Head of caudate nucleus (tissue), 42 donors: ENCODE data around the gene RABGEF1.
"Not testable (repeated sequence)": the region's sequence is repeated elsewhere in the genome, so short reads cannot be mapped to it uniquely, and the experiment has no call there.

ENCODE experiments used
- DNase-seq, 42 donors: peaks; one replicate each; pipeline versions ENCODE4 v3.0.0 to v3.0.0-alpha.2; 2020 to 2021; ENCODE audit warnings: mixed read lengths in 7 of 42
- intact Hi-C: fragments of 100-400 bp; cut with DNase I; formaldehyde crosslinking; loops from one replicate; pipeline ENCODE4 v1.15.0; 2022

The RABGEF1 gene

DNA sequence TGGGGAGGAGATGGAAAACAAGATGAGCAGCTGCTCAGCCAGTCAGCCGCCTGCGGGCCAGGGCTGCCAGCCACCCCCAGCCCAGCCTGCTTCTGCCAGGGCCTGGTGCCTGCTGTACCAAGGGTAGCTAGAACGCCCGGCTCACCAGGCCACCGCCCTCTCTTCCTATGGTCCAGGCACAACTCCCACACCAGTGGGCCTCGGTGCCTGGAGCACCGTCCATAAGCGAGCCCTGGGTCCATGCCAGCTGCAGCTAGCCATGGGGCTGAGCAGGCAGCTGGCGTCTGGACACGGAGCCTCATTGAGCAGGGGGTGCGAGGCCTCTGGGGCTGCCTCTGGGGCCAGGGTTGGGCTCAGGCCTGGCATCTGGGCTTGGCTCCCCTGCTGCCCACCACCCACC, 8.5 kb upstream of the RABGEF1 start:
- intact Hi-C loops, result loop anchor here (10.0 kb wide), 1 partner anchor 47 kb away; no protein-coding TSS in a partner anchor
- peak in 5 of 42 donors; percentile 23 to 50 (median 35) for DNase-seq

GRCh38 chr7:66732439-66732838, 8.1 kb upstream of the RABGEF1 start:
- intact Hi-C loops, result loop anchor here (10.0 kb wide), 1 partner anchor 48 kb away; no protein-coding TSS in a partner anchor

DNA sequence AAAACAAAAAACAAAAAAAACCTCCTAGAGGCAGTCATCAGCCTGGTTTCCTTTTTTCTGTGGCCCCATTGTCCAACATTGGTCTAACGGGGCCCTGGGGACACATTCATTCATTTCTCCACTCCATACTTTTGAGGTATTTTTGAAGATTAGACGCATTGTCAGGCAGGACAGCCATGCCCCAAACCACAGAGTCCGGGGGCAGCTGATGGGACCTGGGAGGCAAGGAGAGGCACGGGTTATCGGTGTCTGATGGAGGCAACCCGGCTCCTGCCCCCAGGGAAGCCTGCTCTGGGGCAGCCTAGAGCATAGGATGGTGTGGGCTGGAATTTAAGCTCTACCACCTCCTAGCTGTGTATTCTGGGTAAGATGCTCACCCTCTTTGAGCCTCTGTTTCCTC, 6.5 kb upstream of the RABGEF1 start:
- no peak for DNase-seq
- intact Hi-C loops, result loop anchor here (10.0 kb wide), 1 partner anchor 49 kb away; no protein-coding TSS in a partner anchor

More at GRCh38 chr7:66732439-66732838, 8.1 kb upstream of the RABGEF1 start:
- DNase-seq, result no peak

GRCh38 chr7:66735154-66735553, 5.4 kb upstream of the RABGEF1 start:
- DNase-seq, result no peak
- intact Hi-C loops, result loop anchor here (10.0 kb wide), 1 partner anchor 50 kb away; no protein-coding TSS in a partner anchor

GRCh38 chr7:66735850-66736249, 4.7 kb upstream of the RABGEF1 start:
- intact Hi-C loops, result loop anchor here (10.0 kb wide), 1 partner anchor 51 kb away; no protein-coding TSS in a partner anchor
- no peak for DNase-seq

DNA sequence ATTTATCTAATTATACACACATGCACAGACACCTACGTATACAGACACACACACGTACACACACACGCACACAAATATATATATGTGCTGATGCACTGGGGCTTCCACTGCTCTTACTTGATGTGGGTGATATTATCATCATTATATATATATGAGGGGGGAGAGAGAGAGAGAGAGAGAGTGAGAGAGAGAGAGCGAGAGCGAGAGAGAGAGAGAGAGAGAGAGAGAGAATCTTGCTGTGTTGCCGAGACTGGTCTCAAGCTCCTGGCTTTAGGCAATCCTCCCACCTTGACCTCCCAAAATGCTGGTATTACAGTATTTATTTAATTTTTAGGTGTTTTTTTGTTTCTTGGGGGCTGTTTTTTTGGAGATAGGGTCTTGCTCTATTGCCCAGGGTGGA, 3.6 kb upstream of the RABGEF1 start:
- intact Hi-C loops, result loop anchor here (10.0 kb wide), 1 partner anchor 52 kb away; no protein-coding TSS in a partner anchor
- DNase-seq, result no peak

DNA sequence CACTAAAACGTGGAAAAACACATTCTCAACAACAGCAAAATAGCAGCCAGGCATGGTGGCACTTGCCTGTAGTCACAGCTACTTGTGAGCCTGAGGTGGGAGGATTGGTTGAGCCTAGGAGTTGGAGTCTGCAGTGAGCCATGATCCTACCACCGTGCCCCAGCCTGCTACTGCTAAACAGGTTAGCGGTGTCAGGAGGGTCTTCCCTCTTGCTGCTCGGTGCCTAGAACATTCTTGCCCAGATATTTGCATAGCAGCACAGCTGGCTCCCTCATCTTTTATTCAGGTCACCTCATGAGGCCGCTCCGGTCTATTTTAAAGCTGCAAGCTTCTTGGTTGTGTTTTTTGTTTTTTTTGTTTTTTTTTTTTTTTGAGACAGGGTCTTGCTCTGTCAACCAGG, 2.9 kb upstream of the RABGEF1 start:
- intact Hi-C loops, result loop anchor here (10.0 kb wide), 1 partner anchor 53 kb away; no protein-coding TSS in a partner anchor
- DNase-seq, result peak in 1 of 42 donors; percentile 10

DNA sequence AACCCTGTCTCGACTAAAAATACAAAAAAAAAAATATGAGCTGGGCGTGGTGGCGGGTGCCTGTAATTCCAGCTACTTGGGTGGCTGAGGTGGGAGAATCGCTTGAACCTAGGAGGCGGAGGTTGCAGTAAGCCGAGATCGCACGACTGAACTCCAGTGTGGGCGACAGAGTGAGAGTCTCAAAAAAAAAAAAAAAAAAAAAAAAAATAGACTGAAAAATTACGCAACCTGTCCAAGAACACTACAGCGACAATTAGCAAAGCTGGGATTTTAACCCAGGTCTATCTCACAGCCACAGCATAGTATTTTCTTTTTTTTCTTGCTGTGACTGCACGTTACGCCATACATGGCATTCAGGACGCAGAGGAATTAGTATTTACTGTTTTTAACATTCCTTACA, 1.1 kb upstream of the RABGEF1 start:
- peak in 20 of 42 donors; percentile 11 to 67 (median 34) for DNase-seq
- intact Hi-C loops, result loop anchor here (10.0 kb wide), 1 partner anchor 55 kb away; no protein-coding TSS in a partner anchor

DNA sequence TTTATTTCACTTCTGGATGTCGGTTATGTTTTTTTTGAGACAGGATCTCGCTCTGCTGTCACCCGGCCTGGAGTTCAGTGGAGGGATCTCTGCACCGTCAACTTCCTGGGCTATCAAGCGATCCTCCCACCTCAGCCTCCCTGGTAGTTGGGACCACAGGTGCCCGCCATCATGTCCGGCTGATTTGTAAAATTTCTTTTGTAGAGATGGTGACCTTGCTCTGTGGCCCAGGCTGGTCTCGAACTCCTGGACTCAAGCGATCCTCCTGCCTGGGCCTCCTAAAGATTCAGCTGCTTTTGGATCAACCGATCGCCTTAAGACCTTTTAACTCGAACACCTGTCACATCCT, 606 bp upstream of the RABGEF1 start:
- peak in 5 of 42 donors; percentile 3 to 38 (median 11) for DNase-seq

DNA sequence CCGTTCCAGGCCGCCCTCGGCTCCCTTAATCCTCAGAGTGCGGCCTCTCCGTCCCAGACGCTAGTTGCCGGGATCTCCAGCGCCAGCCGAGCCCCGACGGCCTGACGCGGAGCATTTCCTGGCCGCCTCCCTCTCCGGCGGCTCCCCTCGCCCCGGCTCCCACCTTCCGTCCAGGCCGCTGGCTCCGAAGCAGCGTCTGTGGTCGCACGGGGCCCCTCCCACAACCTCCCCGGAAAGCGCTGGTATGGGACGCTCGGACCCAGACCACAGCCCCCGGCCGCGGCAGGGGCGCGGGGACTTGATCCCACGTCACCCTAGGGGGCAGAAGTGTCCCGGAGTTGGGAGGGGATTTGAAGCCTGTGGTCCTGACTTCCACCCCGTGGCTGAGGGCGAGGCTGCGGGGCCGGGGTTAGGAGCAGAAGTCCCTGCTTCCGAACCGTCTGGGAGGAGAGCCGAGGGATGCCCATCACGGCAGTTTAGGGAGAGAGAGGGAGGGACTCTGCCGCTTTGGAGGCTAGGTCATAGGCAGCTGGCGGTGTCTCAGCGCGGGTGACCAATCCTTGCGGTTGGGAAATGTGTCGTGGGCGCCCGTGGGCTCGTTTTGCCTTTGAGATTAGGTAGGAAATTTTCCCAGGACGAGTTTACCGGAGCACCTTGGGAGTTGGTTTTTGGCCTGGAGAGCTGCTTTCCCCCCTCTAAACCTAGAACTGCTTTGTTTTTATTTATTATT, 612 bp downstream of the RABGEF1 start:
- intact Hi-C loops, result not testable (repeated sequence)

More for the DNA sequence above, 606 bp upstream of the RABGEF1 start:
- intact Hi-C loops, result loop anchor here (10.0 kb wide), 1 partner anchor 55 kb away; no protein-coding TSS in a partner anchor

GRCh38 chr7:66741710-66742049, 1.1 kb downstream of the RABGEF1 start:
- no peak for DNase-seq
- intact Hi-C loops, result no loop called here

More for the DNA sequence above, 612 bp downstream of the RABGEF1 start:
- peak in 33 of 42 donors; percentile 10 to 65 (median 33) for DNase-seq

DNA sequence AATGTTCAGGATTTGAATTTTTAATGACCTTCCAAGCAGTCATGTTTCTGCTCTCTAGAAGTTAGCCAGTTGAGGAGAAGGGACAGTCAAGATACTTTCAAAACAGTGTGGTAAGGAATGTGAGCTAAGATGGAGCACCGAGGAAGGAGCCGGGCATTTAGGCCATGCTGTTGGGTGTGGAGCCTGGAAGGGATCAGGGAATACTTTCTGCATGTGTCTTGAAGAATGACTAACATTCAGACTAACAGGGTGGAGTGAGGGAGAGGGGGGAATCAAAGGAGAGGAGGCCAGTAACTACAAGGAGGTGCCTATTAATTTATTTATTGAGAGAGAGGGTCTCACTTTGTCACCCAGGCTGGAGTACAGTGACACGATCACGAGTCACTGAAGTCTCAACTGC, 1.8 kb downstream of the RABGEF1 start:
- intact Hi-C loops, result not testable (repeated sequence)

GRCh38 chr7:66743920-66744319, 3.4 kb downstream of the RABGEF1 start:
- intact Hi-C loops, result no loop called here
- no peak for DNase-seq

More for the DNA sequence above, 1.8 kb downstream of the RABGEF1 start:
- DNase-seq, result not testable (repeated sequence)

GRCh38 chr7:66747385-66747784, 6.9 kb downstream of the RABGEF1 start:
- intact Hi-C loops, result no loop called here
- no peak for DNase-seq

GRCh38 chr7:66747881-66748511, 7.5 kb downstream of the RABGEF1 start:
- no peak for DNase-seq
- intact Hi-C loops, result no loop called here

GRCh38 chr7:66748791-66749190, 8.3 kb downstream of the RABGEF1 start:
- DNase-seq, result no peak
- intact Hi-C loops, result no loop called here

DNA sequence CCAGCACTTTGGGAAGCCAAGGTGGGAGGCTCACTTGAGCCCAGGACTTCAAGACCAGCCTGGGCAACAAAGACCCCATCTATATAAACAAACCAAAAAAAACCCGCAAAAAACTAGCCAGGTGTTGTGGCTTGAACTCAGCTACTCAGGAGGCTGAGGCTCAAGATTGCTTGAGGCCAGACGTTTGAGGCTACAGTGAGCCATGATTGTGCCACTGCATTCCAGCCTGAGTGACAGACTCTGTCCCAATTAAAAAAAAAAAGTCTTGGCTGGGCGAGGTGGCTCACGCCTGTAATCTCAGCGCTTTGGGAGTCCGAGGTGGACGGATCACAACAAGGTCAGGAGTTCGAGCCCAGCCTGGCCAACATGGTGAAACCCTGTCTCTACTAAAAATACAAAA, 11.4 kb downstream of the RABGEF1 start:
- intact Hi-C loops, result no loop called here

GRCh38 chr7:66754541-66754940, 14.0 kb downstream of the RABGEF1 start:
- no peak for DNase-seq
- intact Hi-C loops, result no loop called here

More for the DNA sequence above, 11.4 kb downstream of the RABGEF1 start:
- DNase-seq, result no peak

DNA sequence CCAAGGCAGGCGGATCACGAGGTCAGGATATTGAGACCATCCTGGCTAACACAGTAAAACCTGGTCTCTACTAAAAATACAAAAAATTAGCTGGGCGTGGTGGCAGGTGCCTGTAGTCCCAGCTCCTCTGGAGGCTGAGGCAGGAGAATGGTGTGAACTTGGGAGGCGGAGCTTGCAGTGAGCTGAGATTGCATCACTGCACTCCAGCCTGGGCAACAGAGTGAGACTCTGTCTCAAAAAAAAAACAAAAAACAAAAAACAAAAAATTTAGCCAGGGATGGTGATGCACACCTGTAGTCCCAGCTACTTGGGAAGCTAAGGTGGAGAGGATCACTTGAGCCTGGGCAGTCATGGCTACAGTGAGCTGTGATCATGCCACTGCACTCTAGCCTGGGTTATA, 14.5 kb downstream of the RABGEF1 start:
- intact Hi-C loops, result not testable (repeated sequence)
- DNase-seq, result peak in 1 of 42 donors; percentile 3

DNA sequence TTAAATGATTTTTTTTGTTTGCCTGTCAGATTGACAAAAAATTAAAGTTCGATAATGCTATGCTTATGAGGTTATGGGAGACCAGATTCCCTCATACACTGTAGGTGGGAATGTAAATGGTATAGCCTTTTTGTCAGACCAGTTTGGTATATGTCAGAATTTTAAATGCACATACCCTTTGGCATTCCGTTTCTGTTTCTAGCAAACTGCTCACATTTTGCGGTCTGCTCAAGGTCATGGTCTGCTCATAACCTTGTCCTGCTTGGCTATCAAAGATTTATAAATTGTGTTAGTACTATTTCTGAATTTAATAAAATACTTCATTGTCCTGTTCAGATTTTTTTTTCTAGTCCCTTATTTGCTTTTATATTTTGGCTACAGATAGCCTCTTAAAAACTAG, 15.7 kb downstream of the RABGEF1 start:
- intact Hi-C loops, DNase-seq: not testable (repeated sequence)
